Measurements from ENCODE around the gene DOK4. TPM values are rescaled to one million over a fixed set of nuclear protein-coding genes. Genes with fewer than 3 reads are reported as not detected.

DOK4 gene
- total and polyA plus RNA-seq, 11 donors: 5.9 to 14.8 (median 7.7) TPM

- TF ChIP-seq CTCF (IDR thresholded peaks at IDR 0.05) (no peak), POLR2A (IDR thresholded peaks at IDR 0.05) (no peak)
- WGBS, 4 donors: 95 to 97% (median 96%) methylated on average over 5 of the region's 5 CpGs
- H3K9me3 ChIP-seq: no peaks in the 10 kb centered on the region
- H3K4me3 ChIP-seq: no peak overlapping the region
- intact Hi-C loops (cut with DNase I): no loop called here
- ATAC-seq (no peak), DNase-seq (no peak)
- no peaks in the 10 kb centered on the region for H3K36me3 ChIP-seq
- no peak overlapping the region for H3K27ac ChIP-seq
- no peaks in the 10 kb centered on the region for H3K27me3 ChIP-seq
- H3K4me1 ChIP-seq: peaks cover 0 to 24% (median 19%) of the 10 kb centered on the region in 12 donors
Measured at GRCh38 chr16:57489229-57489628, 2.9 kb upstream of the DOK4 start.

GRCh38 chr16:57486858-57487834, 853 bp upstream of the DOK4 start:
- Histone ChIP-seq H3K36me3 (no peaks in the 10 kb centered on the region), H3K4me3 (peak overlapping the region in 10 of 12 donors; percentile 66 to 97 (median 84)), H3K4me1 (peaks cover 0 to 24% (median 19%) of the 10 kb centered on the region in 12 donors), H3K9me3 (no peaks in the 10 kb centered on the region), H3K27me3 (no peaks in the 10 kb centered on the region), H3K27ac (peak overlapping the region in 7 of 12 donors; percentile 11 to 80 (median 59))
- WGBS, 4 donors: 89 to 94% (median 90%) methylated on average over 8 of the region's 8 CpGs
- intact Hi-C loops (cut with DNase I): no loop called here
- DNase-seq: no peak
- TF ChIP-seq CTCF (IDR thresholded peaks at IDR 0.05) (no peak), POLR2A (IDR thresholded peaks at IDR 0.05) (no peak)
- ATAC-seq: no peak

- Histone ChIP-seq H3K4me3 (peak overlapping the region; percentile 39 to 97 (median 82)), H3K36me3 (no peaks in the 10 kb centered on the region), H3K27ac (peak overlapping the region in 9 of 12 donors; percentile 52 to 83 (median 74)), H3K4me1 (peaks cover 0 to 31% (median 23%) of the 10 kb centered on the region in 12 donors), H3K27me3 (no peaks in the 10 kb centered on the region), H3K9me3 (no peaks in the 10 kb centered on the region)
- ATAC-seq: peak in 2 of 4 donors; percentile 5 to 9
- DNase-seq: no peak
- intact Hi-C loops (cut with DNase I): no loop called here
- no peak for TF ChIP-seq POLR2A (IDR thresholded peaks at IDR 0.05)
- TF ChIP-seq CTCF (IDR thresholded peaks at IDR 0.05): no peak
- 63 to 78% (median 75%) methylated on average over 10 to 14 of the region's 14 CpGs for WGBS, 4 donors
Measured at GRCh38 chr16:57485091-57485915, 990 bp downstream of the DOK4 start.

All from heart left ventricle (tissue), 16 donors.